GM12872 (cell line): ENCODE results near the gene MYL6.
A peak's percentile ranks its signal among the peaks of the same experiment; 100 is the strongest.

ENCODE experiments used
- TF ChIP-seq, protein P1 (sequence below): IDR thresholded peaks from 3 replicates; pipeline ENCODE4 v1.5.1; 2011; ENCODE audit warnings: low read depth, mild to moderate bottlenecking, low read length, moderate library complexity; ENCODE audit not compliant: insufficient read depth

MYL6 gene

DNA sequence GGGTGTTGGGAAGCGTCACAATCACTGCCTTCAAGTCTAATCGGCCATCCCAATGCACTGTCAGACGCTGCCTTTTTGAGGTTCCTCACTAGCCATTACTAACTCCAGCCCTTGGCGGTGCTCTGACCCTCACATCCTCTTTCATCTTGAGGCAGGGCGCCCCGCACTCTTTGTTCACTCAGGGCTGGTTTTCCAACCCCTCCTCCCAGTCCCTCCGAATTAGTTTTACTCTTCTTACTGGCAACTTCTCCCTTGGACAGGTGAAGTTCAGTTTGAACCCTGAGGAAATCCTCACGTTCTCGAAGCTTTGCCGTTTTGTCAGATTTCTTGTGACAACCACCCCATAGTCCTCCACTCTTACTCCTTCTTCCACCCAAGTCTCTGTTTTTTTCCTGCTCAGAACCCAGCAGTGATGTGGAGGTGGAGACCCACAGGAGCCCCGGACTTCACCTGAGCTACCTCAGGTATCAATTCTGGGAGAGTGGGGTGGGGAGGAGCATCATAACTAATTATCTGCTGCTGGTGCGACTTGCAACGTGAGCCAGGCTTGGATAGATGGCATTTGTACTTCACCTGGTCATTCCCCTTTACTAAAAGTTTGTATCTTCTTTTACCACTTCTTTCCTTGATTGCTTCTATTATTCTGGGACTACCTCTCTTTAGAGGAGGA, 39.3 kb upstream of the MYL6 start:
- TF ChIP-seq, protein P1, sequence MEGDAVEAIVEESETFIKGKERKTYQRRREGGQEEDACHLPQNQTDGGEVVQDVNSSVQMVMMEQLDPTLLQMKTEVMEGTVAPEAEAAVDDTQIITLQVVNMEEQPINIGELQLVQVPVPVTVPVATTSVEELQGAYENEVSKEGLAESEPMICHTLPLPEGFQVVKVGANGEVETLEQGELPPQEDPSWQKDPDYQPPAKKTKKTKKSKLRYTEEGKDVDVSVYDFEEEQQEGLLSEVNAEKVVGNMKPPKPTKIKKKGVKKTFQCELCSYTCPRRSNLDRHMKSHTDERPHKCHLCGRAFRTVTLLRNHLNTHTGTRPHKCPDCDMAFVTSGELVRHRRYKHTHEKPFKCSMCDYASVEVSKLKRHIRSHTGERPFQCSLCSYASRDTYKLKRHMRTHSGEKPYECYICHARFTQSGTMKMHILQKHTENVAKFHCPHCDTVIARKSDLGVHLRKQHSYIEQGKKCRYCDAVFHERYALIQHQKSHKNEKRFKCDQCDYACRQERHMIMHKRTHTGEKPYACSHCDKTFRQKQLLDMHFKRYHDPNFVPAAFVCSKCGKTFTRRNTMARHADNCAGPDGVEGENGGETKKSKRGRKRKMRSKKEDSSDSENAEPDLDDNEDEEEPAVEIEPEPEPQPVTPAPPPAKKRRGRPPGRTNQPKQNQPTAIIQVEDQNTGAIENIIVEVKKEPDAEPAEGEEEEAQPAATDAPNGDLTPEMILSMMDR, result no peak

DNA sequence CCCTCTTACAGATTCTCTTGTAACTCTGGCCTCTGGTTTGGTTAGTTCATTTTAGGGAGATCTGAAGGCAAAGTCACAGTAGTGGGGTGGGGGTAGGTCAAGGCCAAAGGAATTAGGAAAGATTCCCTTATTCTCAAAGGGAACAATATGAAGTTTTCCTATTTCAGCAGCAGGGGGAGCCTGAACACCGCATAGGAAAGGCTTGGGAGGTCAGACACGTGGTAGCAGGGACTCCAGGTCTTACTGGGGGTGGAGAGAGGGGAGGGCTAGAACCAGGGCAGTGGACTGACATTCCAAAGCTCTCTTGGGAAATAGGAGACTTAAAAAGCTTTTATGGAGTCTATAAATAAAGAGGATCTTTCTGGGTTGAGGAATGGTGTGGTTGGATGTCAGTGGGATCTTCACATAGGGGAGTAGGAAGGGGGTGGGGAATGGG, 38.8 kb upstream of the MYL6 start:
- TF ChIP-seq, protein P1, result peak; percentile 70

DNA sequence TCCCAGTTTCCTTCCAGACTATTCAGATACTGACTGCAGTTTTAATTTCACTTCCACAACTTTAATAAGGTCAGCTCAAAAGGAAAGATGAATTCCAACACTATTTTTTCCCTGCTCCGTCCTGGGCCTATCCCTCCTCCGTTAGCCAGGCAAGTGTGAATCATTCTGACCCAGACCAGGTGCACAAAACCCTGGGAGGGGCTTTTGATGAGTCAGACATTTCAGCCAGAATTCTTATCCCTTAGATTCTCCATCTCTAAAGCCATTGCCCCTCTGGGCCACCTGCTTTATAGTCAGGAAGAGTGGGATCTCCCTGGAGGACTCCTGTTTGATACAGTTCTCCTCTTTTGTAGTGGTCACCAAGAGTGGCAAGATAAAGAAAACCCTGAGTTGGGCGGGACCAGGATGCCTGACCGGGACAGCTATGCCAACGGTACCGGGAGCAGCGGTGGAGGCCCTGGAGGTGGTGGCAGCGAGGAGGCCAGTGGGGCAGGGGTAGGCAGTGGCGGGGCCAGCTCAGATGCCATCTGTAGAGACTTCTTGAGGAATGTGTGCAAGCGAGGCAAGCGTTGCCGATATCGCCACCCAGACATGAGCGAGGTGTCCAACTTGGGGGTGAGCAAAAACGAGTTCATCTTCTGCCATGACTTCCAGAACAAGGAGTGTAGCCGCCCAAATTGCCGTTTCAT, 37.9 kb upstream of the MYL6 start:
- TF ChIP-seq, protein P1, result no peak

DNA sequence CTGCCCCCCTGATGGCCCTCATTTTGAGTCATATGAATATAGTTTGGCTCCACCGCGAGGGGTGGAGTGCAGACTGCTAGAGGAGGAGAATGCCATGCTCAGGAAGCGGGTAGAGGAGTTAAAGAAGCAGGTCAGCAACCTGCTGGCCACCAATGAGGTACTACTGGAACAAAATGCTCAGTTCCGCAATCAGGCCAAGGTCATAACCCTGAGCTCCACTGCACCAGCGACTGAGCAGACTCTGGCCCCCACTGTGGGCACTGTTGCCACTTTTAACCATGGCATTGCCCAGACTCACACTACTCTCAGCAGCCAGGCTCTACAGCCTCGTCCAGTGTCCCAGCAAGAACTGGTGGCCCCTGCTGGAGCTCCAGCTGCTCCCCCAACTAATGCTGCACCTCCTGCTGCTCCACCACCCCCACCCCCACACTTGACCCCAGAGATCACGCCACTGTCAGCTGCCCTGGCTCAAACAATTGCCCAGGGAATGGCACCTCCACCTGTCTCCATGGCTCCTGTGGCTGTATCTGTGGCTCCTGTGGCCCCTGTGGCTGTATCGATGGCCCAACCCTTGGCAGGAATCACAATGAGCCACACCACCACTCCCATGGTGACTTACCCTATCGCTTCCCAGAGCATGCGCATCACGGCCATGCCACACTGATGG, 36.8 kb upstream of the MYL6 start:
- TF ChIP-seq, protein P1, result no peak

DNA sequence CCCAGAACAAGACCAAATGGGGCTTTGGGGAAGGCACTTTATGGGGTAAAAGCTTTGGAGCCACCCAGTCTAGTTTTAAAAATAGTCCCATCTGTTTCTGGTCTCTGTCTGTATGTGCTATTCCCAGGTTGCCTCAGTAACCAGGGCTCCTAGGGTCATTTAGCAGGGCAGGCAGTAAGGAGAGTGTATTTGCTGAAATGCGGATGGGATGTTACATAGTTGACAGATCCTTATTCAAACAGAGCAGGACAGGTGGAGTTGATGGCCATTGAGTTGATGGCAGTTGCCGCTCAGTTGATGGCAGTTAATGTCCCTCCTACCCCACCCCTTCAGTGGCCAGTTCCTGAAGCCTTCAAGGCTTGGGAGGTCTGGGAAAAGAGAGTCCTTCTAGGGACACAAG, 35.5 kb upstream of the MYL6 start:
- TF ChIP-seq, protein P1, result no peak

DNA sequence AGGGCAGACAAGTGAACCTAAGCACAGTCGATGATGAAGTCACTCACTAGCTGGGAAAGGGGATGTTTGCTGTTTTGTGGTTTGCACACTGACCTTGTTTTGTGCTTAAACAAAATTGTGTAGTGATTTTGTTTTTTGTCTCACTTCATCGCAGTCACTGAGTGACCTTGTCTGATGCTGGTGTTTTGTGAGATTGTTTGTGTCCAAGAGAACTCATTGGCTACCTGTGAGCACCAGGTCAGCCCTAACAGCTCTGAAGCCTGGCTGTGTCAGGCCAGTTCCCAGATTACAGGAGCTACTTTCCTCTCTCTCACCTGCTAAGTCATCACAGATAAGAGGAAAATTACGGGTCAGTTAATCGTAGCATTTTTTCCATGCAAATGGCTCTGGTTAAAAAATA, 34.0 kb upstream of the MYL6 start:
- TF ChIP-seq, protein P1, result no peak

DNA sequence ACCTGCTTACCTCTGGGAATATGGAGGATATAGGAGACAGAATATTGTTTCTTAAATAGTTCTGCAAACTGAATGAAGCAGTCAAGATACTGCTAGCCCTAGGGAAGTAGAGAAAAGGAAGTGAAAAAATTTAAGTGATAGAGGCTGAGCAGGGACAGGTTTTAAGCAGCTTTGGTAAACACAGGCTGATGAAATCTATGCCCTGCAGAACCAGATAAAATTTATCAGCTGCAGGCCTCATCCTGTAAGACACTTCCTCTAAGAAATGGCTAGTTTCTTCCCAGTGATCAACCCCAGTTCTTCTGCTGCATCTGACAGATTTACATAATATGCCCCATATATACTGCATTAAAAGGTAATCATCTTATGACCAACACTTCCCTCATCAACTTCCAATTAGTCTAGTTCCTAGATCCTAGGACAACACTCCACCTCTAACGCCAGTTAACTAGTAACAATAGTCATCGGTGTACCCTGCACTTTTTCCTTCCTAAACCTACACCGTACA, 31.4 kb upstream of the MYL6 start:
- TF ChIP-seq, protein P1, result no peak
